OCI-LY1 (cell line): ENCODE results near the gene SLIT3.

Experiments used
- H2AFZ ChIP-seq: fragments of 200-600 bp; sonication (generic), shearing (Covaris generic); 2 replicates; pipeline ENCODE4 v1.6.0; 2014; ENCODE audit warnings: antibody characterized with exemption, mild to moderate bottlenecking, low read length
- H3F3A ChIP-seq: fragments of 200-600 bp; sonication (generic), shearing (Covaris generic); 2 replicates; pipeline ENCODE4 v1.6.0; 2014; ENCODE audit warnings: mild to moderate bottlenecking, antibody characterized with exemption, low read length, moderate library complexity; ENCODE audit not compliant: insufficient read depth
- H3K27ac ChIP-seq: fragments of 200-600 bp; sonication (generic); 2 replicates; pipeline ENCODE4 v1.5.1; 2014; ENCODE audit warnings: low read length, mixed run types, mild to moderate bottlenecking, low read depth; ENCODE audit not compliant: poor library complexity, severe bottlenecking
- H3K27me3 ChIP-seq: fragments of 200-600 bp; sonication (generic); 2 replicates; pipeline ENCODE4 v1.6.0; 2014; ENCODE audit warnings: antibody characterized with exemption, mild to moderate bottlenecking, low read length, moderate library complexity; ENCODE audit not compliant: insufficient read depth
- H3K36me3 ChIP-seq: fragments of 200-600 bp; sonication (generic); 2 replicates; pipeline ENCODE4 v1.6.1; 2014; ENCODE audit warnings: mild to moderate bottlenecking, antibody characterized with exemption, low read length, moderate library complexity, mixed read lengths; ENCODE audit not compliant: insufficient read depth
- H3K4me1 ChIP-seq: fragments of 200-600 bp; sonication (generic); 2 replicates; pipeline ENCODE4 v1.5.1; 2014; ENCODE audit warnings: mild to moderate bottlenecking, low read length, moderate library complexity; ENCODE audit not compliant: insufficient read depth, severe bottlenecking
- H3K4me2 ChIP-seq: fragments of 200-600 bp; sonication (generic), shearing (Covaris generic); 2 replicates; pipeline ENCODE4 v1.6.1; 2014; ENCODE audit warnings: low read length
- H3K4me3 ChIP-seq: fragments of 200-600 bp; sonication (generic); 2 replicates; pipeline ENCODE4 v1.5.1; 2014; ENCODE audit warnings: low read length, low read depth, mild to moderate bottlenecking, mixed read lengths; ENCODE audit not compliant: poor library complexity, severe bottlenecking
- H3K79me2 ChIP-seq: fragments of 200-600 bp; shearing (Covaris generic); 2 replicates; pipeline ENCODE4 v1.6.1; 2016; ENCODE audit warnings: mixed run types, low read length, mixed read lengths; ENCODE audit not compliant: insufficient read depth
- H3K9ac ChIP-seq: fragments of 200-600 bp; sonication (generic), shearing (Covaris generic); 2 replicates; pipeline ENCODE4 v1.6.1; 2014; ENCODE audit warnings: mild to moderate bottlenecking, low read length, mixed read lengths
- H3K9me2 ChIP-seq: fragments of 200-600 bp; sonication (generic), shearing (Covaris generic); 2 replicates; pipeline ENCODE4 v1.6.1; 2014; ENCODE audit warnings: low read depth, mild to moderate bottlenecking, low read length, mixed read lengths
- H3K9me3 ChIP-seq: fragments of 200-600 bp; shearing (Covaris generic); 2 replicates; pipeline ENCODE4 v1.6.1; 2014; ENCODE audit warnings: low read length, mixed read lengths
- H4K20me1 ChIP-seq: fragments of 200-600 bp; sonication (generic), shearing (Covaris generic); 2 replicates; pipeline ENCODE4 v1.6.0; 2016; ENCODE audit warnings: mild to moderate bottlenecking, low read length; ENCODE audit not compliant: insufficient read depth
- EZH2 ChIP-seq: fragments of 200-600 bp; sonication (generic), shearing (Covaris generic); IDR thresholded peaks from 2 replicates; pipeline ENCODE4 v1.8.0; 2017; ENCODE audit warnings: borderline replicate concordance, mixed run types, mild to moderate bottlenecking, antibody characterized with exemption, low read length, moderate library complexity, mixed read lengths
- TF ChIP-seq, protein P1 (sequence below): fragments of 200-600 bp; sonication (generic), shearing (Covaris generic); IDR thresholded peaks from 2 replicates; pipeline ENCODE4 v1.5.1; 2017; ENCODE audit warnings: mild to moderate bottlenecking, antibody characterized with exemption, low read length, moderate library complexity, mixed read lengths

Gene SLIT3

GRCh38 chr5:168881427-168882149, 419.4 kb downstream of the SLIT3 start:
- Histone ChIP-seq H2AFZ (no peak overlapping the region), H4K20me1 (no peaks in the 10 kb centered on the region), H3K36me3 (no peaks in the 10 kb centered on the region), H3K79me2 (no peaks in the 10 kb centered on the region), H3K4me3 (no peak overlapping the region), H3K4me1 (no peaks in the 10 kb centered on the region), H3K9me3 (no peaks in the 10 kb centered on the region), H3K9ac (no peak overlapping the region), H3K9me2 (no peaks in the 10 kb centered on the region), H3K27ac (no peak overlapping the region), H3F3A (no peaks in the 10 kb centered on the region), H3K27me3 (peaks cover 4% of the 10 kb centered on the region; the same call in 1 of the 2 replicates), H3K4me2 (no peak overlapping the region)
- TF ChIP-seq EZH2 = no peak
- TF ChIP-seq, protein P1, sequence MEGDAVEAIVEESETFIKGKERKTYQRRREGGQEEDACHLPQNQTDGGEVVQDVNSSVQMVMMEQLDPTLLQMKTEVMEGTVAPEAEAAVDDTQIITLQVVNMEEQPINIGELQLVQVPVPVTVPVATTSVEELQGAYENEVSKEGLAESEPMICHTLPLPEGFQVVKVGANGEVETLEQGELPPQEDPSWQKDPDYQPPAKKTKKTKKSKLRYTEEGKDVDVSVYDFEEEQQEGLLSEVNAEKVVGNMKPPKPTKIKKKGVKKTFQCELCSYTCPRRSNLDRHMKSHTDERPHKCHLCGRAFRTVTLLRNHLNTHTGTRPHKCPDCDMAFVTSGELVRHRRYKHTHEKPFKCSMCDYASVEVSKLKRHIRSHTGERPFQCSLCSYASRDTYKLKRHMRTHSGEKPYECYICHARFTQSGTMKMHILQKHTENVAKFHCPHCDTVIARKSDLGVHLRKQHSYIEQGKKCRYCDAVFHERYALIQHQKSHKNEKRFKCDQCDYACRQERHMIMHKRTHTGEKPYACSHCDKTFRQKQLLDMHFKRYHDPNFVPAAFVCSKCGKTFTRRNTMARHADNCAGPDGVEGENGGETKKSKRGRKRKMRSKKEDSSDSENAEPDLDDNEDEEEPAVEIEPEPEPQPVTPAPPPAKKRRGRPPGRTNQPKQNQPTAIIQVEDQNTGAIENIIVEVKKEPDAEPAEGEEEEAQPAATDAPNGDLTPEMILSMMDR = no peak

- no peaks in the 10 kb centered on the region for H3K9me3 ChIP-seq
- TF ChIP-seq EZH2 = no peak
- TF ChIP-seq, protein P1 = no peak
- H3K4me1 ChIP-seq = no peaks in the 10 kb centered on the region
- no peak overlapping the region for H3K9ac ChIP-seq
- H3K4me3 ChIP-seq = no peak overlapping the region
- no peak overlapping the region for H3K27ac ChIP-seq
- H3K9me2 ChIP-seq = no peaks in the 10 kb centered on the region
- H3F3A ChIP-seq = no peaks in the 10 kb centered on the region
- no peaks in the 10 kb centered on the region for H4K20me1 ChIP-seq
- H3K4me2 ChIP-seq = no peak overlapping the region
- H3K79me2 ChIP-seq = no peaks in the 10 kb centered on the region
- peaks cover 4% of the 10 kb centered on the region; the same call in 1 of the 2 replicates for H3K27me3 ChIP-seq
- H2AFZ ChIP-seq = no peak overlapping the region
- H3K36me3 ChIP-seq = no peaks in the 10 kb centered on the region
Observed at GRCh38 chr5:168879929-168880328, 421.0 kb downstream of the SLIT3 start.

DNA sequence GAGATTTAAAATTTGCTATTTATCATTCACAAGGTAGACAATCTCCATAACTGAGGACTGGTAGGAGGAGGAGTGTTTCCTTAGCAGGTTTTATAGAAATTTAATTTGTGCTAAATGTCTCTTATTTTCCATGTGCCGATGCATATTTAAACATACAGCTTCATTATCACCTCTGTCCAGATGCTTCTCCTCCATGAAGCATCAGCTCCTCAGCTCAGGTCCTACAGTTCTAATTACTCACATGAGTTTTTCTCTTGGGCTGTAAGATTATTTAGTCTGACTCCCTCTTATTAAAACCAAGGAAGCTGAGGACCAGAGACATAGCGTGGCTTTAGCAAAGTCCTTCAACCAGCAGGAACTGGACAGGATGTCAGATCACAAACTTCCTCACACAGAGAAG, 421.6 kb downstream of the SLIT3 start:
- H3K36me3 ChIP-seq = no peaks in the 10 kb centered on the region
- H3K27ac ChIP-seq = no peak overlapping the region
- no peaks in the 10 kb centered on the region for H3F3A ChIP-seq
- no peaks in the 10 kb centered on the region for H3K9me2 ChIP-seq
- H4K20me1 ChIP-seq = no peaks in the 10 kb centered on the region
- no peak overlapping the region for H3K4me3 ChIP-seq
- no peak overlapping the region for H3K4me2 ChIP-seq
- no peak overlapping the region for H2AFZ ChIP-seq
- 0 out of 2 replicates have a peak, but pooled peaks cover 4% of the 10 kb centered on the region for H3K27me3 ChIP-seq
- H3K9ac ChIP-seq = no peak overlapping the region
- H3K4me1 ChIP-seq = no peaks in the 10 kb centered on the region
- TF ChIP-seq EZH2 = no peak
- TF ChIP-seq, protein P1 = no peak
- no peaks in the 10 kb centered on the region for H3K9me3 ChIP-seq
- H3K79me2 ChIP-seq = no peaks in the 10 kb centered on the region
